Measurements from ENCODE around the gene ATP7A. TPM values are rescaled to one million over a fixed set of nuclear protein-coding genes. Genes with fewer than 3 reads are reported as not detected.
A peak's percentile ranks its signal among the peaks of the same experiment; 100 is the strongest.

The ATP7A gene
- total and polyA plus RNA-seq, 2 donors (not counting 3 experiments of a cell fraction or from before 2014, with no cell fraction given), result 3.1 to 8.8 TPM

DNA sequence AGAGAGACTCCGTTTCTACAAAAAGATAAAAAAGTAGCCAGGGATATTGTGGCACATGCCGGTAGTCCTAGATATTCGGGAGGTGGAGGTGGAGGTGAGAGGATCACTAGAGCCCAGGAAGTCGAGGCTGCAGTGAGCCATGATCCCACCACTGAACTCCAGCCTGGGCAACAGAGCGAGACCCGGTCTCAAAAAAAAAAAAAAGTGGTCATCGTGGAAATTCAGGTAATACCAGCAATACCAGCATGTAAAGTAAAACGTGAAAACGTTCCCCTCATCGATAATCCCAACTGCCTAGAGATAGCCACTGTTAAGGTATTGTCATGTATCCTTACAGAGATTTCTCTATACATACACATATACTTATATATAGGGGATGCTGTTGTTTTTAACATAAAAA lies 16.8 kb upstream of the ATP7A start:
- peaks cover 5% of the 10 kb centered on the region for H3K4me1 ChIP-seq (ENCODE audit: control insufficient read depth, extremely low read depth, insufficient read depth, low read length)
- CTCF ChIA-PET, result no interaction called here
- peak overlapping the region; percentile 78 for H3K9ac ChIP-seq (replicated peaks; ENCODE audit: extremely low read depth, insufficient read depth, low read length)
- intact Hi-C loops (cut with micrococcal nuclease), result loop anchor here (5.0 to 10.0 kb wide), 2 partner anchors 1339 to 1721 kb away; partner anchors contain the start of gene PBDC1
- no peaks in the 10 kb centered on the region for H4K20me1 ChIP-seq (replicated peaks; ENCODE audit: control insufficient read depth, extremely low read depth, insufficient read depth, low read length)
- BruUV-seq (replicated peaks), result no TSS peak
- H3K27ac ChIP-seq (ENCODE audit: insufficient read depth, low read depth, low read length), result no peak overlapping the region
- H3K4me2 ChIP-seq (ENCODE audit: insufficient read depth, low read length), result peak overlapping the region; percentile 99
- no peaks in the 10 kb centered on the region for H3K36me3 ChIP-seq (ENCODE audit: control insufficient read depth in 2 of 2, extremely low read depth in 1 of 2, insufficient read depth in 2 of 2, low read length in 2 of 2)
- H3K9me1 ChIP-seq (replicated peaks; ENCODE audit: control insufficient read depth, extremely low read depth, insufficient read depth, low read length), result no peaks in the 10 kb centered on the region
- no peak overlapping the region for H2AFZ ChIP-seq (ENCODE audit: low read depth, low read length)
- peak overlapping the region in 2 of 3 experiments; percentile 35 to 78 for H3K4me3 ChIP-seq (replicated peaks in 1 of 3; ENCODE audit: insufficient read depth in 1 of 3, low read depth in 1 of 3, low read length in 3 of 3)
- FAIRE-seq, result peak; percentile 35
- dilution Hi-C loops (cut with MboI; ENCODE audit: extremely low pct_ligation_motif_present, low sequenced_read_pairs), result no loop called here
- POLR2A ChIA-PET, result no interaction called here
- no peaks in the 10 kb centered on the region for H3K27me3 ChIP-seq (ENCODE audit: control insufficient read depth in 2 of 2, insufficient read depth in 2 of 2, low read length in 2 of 2)
- TF ChIP-seq, protein P1, sequence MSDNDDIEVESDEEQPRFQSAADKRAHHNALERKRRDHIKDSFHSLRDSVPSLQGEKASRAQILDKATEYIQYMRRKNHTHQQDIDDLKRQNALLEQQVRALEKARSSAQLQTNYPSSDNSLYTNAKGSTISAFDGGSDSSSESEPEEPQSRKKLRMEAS (IDR thresholded peaks at IDR 0.05; ENCODE audit: insufficient read depth, insufficient read length), result no peak
- TF ChIP-seq CTCF (IDR thresholded peaks at IDR 0.05; ENCODE audit: extremely low read depth in 1 of 2, insufficient read depth in 1 of 2, low read depth in 1 of 2, low read length in 2 of 2) (no peak), JUN (IDR thresholded peaks at IDR 0.05; ENCODE audit: borderline replicate concordance, insufficient read depth, insufficient read length, low read depth) (no peak), MYC (IDR thresholded peaks at IDR 0.05; ENCODE audit: low read depth, low read length) (no peak), FOS (IDR thresholded peaks at IDR 0.05; ENCODE audit: borderline replicate concordance, insufficient read depth, low read length) (no peak), EZH2 (IDR thresholded peaks at IDR 0.05; ENCODE audit: borderline replicate concordance, low read depth, low read length, severe bottlenecking) (no peak), POLR2AphosphoS5 (IDR thresholded peaks at IDR 0.05; ENCODE audit: insufficient read depth, low read depth, low read length) (no peak), POLR2A (IDR thresholded peaks at IDR 0.05; ENCODE audit: low read depth, low read length) (no peak)
- peaks cover 49% of the 10 kb centered on the region for H3K79me2 ChIP-seq (ENCODE audit: control insufficient read depth, insufficient read depth, low read length)
- no peaks in the 10 kb centered on the region for H3K9me3 ChIP-seq (replicated peaks; ENCODE audit: control insufficient read depth, insufficient read depth, low read length)
- no peak for DNase-seq (ENCODE audit: low read depth, low spot score)
